DLD1 (cell line): Measurements from ENCODE around the gene RAPSN.

Source experiments
- in situ Hi-C: cut with HindIII; loops from 2 replicates; pipeline ENCODE4 v1.10.0; 2017; ENCODE audit warnings: low sequenced_read_pairs

RAPSN gene

DNA sequence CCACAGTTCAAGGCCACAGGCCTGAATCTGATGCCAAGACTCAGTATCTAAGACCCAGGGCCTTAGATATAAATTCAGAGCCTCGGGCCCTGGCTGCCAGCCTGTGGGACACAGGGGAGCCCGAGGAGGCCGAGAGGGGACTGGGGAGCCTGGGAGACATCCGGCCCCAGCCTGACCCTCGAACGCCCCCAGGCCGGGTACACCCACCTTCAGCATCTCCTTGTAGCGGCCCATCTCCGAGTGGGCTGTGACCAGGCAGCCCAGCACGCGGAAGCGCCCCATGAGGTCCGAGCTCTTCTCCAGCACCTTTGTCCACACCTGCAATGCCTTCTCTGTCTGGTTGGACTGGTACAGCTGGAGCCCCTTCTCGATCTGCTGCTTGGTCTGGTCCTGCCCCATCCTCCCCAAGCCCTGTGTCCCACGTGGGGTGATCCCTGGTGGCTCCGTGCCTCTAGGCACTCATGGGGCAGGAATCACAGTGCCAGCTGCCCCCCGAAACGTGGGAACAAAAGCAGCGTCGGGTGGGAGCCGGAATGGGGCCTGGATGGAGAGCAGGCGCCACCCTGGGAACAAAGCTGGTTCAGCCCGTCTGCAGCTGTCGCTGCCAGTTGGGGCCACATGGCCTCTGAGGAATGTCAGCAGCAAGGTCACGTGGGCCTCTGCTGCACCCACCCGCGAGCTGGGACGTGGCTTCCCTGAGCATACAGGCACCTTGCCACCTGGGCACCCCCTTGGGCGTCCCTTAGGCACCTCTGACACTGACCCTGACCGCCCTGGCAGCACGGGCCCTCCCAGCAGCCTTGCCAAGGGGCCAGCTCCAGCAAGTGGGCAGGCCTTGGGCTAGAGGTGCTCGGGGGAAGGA lies at the start of gene RAPSN:
TSS of gene RAPSN (minus strand) at position 571 of the 862 bp plus-strand sequence. CDS start at position 399, 172 bp downstream.
- in situ Hi-C loops, result no loop called here

DNA sequence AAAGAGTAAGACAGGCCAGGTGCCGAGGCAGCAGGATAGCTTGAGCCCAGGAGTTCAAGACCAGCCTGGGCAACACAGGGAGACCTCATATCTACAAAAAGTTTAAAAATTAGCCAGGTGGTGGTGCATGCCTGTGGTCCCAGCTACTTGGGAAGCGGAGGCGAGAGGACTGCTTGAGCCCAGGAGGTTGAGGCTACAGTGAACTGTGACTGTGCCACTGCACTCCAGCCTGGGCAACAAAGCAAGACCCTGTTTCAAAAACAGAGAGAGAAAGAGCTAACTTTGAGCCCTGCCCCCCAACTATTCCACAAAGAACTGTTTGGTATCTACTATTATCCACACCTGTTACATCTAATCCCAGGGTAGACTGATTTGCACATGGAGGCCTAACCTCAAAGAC lies 49.2 kb upstream of the RAPSN start:
- in situ Hi-C loops, result no loop called here

DNA sequence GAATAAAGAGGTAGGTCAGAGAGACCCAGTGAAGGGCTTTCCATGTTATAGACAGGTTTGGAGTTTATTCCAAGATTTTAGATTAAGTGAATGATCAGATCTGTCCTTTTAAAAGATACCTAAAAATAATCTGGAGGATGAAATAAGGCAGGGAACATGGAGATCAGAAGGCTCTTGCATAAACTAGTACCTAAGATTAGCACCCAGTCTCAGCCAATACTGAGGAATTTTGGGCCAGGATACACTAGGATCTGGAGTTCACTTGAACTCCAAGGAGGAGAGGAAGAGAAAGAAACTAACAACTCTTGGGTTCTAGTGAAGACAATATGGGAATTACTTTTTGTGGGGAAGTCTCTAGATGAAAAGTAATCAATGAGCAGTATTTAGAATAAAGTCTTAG lies 47.9 kb upstream of the RAPSN start:
- in situ Hi-C loops, result no loop called here

GRCh38 chr11:47495856-47496217 lies 46.9 kb upstream of the RAPSN start:
- in situ Hi-C loops, result no loop called here

DNA sequence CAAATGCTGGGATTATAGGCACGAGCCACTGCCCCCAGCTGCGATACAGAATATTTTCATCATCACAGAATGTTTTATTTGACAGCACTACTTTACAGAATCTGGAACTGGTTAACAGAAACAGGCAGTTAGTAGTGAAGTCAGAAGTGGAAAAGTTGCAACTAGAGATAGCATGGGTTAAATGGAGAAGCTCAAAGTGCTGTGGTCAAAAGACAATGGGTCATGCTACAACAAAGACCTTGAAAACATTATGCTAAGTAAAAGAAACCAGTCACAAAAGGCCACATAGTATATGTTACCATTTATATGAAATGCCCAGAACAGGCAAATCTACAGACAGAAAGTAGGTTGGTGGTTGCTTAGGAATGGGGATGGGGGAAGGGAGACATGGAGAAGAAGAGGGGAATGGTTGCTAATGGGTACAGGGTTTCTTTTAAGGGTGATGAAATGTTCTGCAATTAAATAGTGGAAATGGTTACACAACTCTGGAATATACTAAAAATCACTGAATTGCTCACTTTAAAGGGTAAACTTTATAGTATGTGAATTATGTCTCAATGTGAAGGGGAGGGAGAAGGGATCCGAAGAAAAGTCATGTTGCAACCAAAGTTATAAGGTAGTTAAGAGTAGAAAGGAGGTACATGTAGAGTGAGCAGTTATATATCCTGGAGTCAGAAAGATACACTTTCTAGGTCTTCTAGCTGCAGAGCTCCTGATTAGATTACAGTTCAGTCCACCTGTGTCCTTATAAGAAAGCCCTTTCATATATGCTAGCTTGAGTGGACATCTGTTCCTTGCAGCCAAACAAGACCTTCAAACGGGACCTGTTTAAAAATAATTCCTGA lies 46.3 kb upstream of the RAPSN start:
- in situ Hi-C loops, result no loop called here

- in situ Hi-C loops, result no loop called here
Measured at GRCh38 chr11:47489395-47489755, 40.4 kb upstream of the RAPSN start.

DNA sequence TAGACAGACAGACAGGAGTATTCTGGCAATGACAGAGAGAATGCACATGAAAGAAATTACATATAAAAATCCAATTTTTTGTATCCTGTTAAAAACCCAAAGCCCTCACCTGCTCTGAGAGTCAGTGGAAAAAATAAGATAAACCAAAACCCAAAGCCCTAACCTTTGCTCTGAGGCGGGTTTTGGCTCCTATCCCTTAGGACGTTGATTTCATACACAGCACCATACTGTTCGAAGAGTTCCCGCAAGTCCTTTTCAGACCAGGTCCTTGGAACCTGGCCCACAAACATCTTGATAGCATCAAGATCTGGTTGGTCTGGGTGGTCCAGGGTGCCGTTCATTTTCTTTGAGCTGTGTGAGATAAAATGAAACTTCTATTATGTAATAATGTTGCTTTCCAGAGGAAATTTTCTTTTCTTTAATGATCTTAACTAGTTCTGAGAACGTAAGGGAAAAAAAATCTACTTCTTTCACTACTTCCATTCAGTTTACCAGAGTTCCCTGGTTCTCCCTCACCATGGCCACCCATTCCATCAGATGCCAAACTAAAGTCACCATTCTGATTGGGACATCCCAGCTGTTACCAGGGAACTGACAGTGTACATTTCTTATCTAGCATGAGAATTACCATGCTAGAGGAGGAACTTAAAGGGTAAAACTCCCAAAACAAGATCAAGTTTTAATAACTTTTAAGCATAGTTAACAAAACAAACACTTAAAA lies 39.9 kb upstream of the RAPSN start:
- in situ Hi-C loops, result no loop called here

GRCh38 chr11:47488111-47488510 lies 39.2 kb upstream of the RAPSN start:
- in situ Hi-C loops, result no loop called here

DNA sequence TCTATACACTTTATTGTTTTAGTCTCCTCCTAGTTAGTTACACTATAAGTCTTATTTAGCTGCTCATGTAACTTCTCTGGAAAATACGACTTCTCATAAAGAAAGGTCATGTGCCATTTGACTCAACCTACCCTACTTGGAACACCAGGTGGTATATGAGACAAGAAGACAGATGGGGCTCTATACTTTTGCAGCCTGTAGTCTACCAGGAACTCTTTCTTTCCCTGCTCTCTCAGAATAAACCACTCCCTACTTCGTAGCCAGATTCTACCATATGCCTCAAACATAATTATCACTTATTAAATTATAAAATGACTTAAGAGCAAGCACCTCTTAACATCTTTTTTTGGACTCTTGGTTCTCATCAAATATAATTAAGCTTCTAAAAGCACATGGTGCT lies 38.5 kb upstream of the RAPSN start:
- in situ Hi-C loops, result no loop called here

GRCh38 chr11:47485107-47485506 lies 36.2 kb upstream of the RAPSN start:
- in situ Hi-C loops, result no loop called here

- in situ Hi-C loops, result no loop called here
Measured at GRCh38 chr11:47483457-47483856, 34.5 kb upstream of the RAPSN start.

DNA sequence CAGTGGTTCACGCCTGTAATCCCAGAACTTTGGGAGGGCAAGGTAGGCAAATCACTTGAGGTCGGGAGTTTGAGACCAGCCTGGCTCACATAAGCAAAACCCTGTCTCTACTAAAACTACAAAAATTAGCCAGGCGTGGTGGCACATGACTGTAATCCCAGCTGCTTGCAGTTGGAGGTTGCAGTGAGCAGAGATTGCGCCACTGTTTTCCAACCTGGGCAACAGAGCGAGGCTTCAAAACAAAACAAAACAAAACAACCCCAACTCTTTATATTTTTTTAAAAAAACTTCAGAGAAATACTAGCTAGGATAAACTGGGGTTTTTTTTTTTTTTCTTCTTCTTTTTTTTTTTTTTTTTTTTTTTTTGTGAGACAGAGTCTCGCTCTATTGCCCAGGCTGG lies 31.8 kb upstream of the RAPSN start:
- in situ Hi-C loops, result no loop called here

GRCh38 chr11:47478651-47479329 lies 29.9 kb upstream of the RAPSN start:
- in situ Hi-C loops, result no loop called here

DNA sequence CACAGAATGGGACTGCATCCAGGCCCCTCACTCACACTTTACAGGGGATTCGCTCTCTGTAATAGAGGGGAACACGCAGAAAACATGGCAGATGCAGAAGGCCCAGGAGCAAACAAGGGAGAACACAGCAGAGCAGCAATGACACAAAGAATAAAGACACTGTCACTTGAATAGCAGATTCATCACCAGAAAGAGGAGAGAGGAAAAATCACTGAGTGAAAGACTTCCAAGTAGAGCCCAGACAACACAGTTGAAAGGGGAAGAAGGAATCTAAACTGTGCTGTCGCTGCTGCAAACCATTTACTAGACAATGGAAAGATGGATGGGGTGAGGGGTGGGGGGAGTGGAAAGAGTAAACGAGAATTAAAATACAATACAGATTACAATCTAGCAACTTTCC lies 28.8 kb upstream of the RAPSN start:
- in situ Hi-C loops, result no loop called here

DNA sequence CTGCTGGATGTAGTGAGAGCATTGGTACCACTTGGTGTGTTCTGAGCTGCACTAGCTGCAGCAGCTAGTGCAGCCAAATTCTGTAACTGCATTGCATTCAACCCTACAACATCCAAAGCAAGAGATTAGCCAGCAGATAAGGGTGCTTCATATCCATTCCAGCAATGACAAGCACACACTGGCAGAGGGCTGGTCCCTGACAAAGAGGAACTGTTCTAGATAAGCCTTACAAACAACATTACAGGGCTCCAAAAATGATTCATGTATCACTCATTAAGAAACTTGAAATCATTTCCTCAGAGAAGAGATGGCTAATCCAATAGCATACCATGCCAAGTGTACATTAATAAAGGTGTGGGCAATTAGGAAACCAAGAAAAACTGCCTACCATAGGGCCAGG lies 28.4 kb upstream of the RAPSN start:
- in situ Hi-C loops, result no loop called here

DNA sequence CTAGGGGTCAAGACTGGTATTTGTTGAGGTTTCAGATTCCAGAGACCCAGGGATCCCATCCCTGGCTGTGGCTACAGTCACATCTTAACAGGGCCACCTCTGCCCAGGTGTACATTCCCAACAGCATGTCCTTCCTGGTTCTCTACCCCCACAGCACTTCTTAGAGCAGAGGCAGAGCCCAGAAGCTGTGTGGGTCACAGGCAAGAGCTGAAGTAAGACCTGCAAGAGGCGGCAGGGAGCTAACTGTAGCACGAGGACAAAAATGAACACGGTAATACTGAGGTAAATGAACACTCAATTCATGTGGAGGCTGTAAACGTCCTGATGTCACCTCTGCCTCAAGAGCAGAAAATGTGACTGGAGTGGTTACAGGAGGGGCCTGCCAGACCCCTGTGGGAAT lies 21.7 kb upstream of the RAPSN start:
- in situ Hi-C loops, result no loop called here

- in situ Hi-C loops, result no loop called here
Measured at GRCh38 chr11:47469361-47470179, 20.6 kb upstream of the RAPSN start.

GRCh38 chr11:47468598-47469214 lies 19.8 kb upstream of the RAPSN start:
- in situ Hi-C loops, result no loop called here

DNA sequence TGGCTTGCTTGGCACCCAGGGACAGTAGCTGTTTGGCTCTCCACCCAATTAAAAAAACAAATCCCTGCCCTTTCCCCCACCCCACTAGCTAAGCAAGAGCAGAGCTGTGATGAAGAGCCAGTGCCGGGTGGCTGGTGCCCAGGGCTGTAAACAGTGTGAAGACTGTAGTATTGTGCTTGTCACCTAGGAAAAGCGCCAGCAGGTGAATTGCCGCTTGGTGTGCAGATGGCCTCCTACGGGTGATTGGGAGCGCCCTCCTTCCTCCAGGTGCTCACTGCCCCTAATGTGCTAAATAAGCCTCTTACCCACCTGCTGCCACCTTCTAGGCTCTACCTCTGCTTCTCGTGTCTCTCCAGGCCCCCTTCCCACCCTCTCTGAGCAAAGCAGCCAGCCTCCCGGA lies 18.4 kb upstream of the RAPSN start:
- in situ Hi-C loops, result no loop called here
